Activated naive CD4-positive, alpha-beta T cell treated with anti-CD3 and anti-CD28 coated beads, Interleukin-2, amount 50 U/mL, for 16 hours (primary cell): ENCODE measurements around the gene CTSW.
A peak's percentile ranks its signal among the peaks of the same experiment; 100 is the strongest.

Experiments
- DNase-seq: peaks from one replicate; pipeline ENCODE4 v3.0.0-alpha.2; 2020

Gene CTSW

GRCh38 chr11:65856689-65857499 is 22.7 kb upstream of the CTSW start:
- peak; percentile 83 for DNase-seq

DNA sequence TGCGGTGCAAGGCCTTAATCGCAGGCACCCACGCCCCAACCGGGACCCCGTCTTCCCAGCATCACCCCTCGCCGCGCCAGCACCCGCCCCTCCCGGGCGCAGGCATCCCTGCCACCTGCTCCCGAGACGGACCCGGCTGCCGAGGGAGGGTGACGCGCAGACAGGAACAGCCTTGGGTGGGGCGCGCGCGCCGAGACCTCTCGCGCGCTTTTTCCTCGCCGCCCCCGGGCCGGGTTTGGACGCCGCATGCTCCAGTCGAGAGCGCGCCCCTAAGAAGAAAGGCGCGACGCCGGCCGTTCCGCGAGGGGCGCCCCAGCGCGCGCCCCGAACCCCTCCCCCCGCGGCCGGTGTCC is 22.2 kb upstream of the CTSW start:
- DNase-seq = peak; percentile 69

- peak; percentile 98 for DNase-seq
These were observed 21.6 kb upstream of the CTSW start, which contains the start of gene CFL1 for GRCh38 chr11:65857853-65858680. Gene CFL1, minus strand, starts transcription at chr11:65858180. Its CDS starts 81 bp downstream, at chr11:65858099.

DNA sequence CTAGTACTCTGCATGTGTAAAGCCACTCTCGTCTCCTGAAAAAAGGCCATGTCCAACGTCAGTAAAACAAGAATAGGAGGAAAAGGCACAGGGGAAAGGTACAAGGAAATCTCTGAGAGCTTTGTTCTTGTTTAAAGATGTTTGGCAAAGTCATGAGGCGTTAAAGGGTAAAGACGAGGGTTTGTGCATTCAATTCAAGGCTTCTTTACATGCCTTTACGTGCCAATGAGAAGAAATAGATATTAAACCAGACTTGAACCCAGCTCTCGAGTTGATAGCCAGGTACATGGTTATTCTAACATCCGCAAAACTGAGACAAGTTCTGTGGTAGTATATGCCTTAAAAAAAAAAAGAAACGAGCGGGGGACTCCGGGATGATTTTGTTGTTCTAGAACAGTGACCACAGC is 21.0 kb upstream of the CTSW start:
- DNase-seq = no peak

GRCh38 chr11:65859095-65859811 is 20.4 kb upstream of the CTSW start:
- peak; percentile 99 for DNase-seq

DNA sequence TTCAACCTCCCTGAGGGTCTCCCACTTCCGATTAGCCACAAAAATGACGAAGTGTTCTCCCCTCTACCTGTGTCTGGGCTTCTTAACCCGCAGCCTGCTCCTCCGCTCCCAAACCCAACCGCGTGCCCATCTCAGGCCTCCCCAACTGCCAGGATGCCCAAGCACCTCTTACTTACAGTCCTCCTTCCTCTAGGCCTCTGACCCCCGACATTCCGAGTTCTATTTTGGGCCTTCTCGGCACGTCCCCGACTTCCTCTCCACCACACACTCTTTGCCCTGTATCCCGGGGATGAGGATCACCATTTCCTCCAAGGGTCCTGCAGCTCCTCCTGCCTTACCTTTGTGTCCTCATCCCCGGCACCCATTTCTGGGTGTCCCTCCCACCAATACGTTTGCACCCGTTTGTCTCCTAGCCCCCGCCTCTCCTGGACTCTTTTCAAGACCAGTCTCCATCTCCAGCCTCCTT is 19.8 kb upstream of the CTSW start:
- no peak for DNase-seq

- peak; percentile 95 for DNase-seq
These were observed 19.1 kb upstream of the CTSW start, which contains the start of gene MUS81 for GRCh38 chr11:65860278-65861164. Gene MUS81, plus strand, starts transcription at chr11:65860433. Its CDS starts 321 bp downstream, at chr11:65860754.

DNA sequence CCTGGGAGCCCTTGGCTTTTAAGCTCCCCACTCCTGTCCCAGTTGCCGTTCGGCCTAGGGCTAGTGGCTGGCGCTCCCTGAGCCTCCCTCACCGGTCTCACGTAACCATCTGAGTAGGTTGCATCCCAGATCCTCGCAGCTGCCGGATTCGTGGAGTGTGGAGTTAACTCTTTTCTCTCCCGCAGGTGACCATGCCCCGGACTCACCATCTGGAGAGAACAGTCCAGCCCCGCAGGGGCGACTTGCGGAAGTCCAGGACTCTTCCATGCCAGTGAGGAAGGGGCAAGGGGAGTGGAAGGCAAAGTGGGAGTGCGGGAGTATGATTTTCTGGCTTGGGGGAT is 18.5 kb upstream of the CTSW start:
- DNase-seq = no peak

DNA sequence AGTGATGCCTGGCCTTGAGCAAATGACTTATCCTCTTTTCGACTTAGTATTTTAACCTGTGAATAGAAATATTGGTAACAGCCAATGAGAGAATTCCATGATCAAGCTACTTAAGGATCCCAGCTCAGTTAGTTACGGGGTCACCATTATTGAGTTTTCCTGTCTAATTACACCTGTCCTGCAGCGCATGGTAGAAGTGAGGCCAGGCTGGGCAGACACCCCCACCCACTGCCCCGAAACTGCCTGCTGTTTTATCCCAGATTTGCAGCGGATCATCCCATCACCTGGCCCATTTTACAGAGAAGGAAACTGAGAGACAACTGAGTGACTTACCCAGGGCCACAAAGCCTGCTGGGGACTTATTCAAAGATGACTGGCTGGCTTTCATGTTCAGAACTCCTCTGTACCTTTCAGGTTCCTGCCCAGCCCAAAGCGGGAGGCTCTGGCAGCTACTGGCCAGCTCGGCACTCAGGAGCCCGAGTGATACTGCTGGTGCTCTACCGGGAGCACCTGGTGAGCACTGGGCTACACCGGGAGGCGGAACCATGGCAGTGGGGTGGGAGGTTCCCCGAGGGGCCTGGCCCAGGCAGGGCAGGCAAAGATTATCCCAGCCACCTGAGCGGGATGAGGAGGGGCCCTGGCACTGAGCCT is 18.0 kb upstream of the CTSW start:
- DNase-seq = no peak

DNA sequence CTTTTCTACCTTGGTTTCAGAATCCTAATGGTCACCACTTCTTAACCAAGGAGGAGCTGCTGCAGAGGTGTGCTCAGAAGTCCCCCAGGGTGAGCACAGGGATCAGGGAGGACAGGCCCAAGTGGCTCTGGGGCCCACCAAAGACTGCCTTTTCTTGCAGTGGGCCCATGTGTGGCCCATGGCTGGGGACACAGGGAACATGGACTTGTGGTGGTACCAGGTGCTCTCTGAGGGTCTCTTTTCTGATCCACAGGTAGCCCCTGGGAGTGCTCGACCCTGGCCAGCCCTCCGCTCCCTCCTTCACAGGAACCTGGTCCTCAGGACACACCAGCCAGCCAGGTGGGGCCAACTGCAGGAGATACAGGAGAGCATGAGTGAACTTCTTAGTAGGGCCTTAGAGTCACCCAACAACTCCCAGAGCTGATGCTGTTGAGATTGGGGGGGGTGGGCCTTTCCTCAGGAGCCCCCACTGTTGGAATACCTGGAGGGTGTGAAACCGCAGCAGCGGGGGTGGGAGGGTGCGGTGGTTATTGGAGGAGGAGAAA is 17.4 kb upstream of the CTSW start:
- no peak for DNase-seq

DNA sequence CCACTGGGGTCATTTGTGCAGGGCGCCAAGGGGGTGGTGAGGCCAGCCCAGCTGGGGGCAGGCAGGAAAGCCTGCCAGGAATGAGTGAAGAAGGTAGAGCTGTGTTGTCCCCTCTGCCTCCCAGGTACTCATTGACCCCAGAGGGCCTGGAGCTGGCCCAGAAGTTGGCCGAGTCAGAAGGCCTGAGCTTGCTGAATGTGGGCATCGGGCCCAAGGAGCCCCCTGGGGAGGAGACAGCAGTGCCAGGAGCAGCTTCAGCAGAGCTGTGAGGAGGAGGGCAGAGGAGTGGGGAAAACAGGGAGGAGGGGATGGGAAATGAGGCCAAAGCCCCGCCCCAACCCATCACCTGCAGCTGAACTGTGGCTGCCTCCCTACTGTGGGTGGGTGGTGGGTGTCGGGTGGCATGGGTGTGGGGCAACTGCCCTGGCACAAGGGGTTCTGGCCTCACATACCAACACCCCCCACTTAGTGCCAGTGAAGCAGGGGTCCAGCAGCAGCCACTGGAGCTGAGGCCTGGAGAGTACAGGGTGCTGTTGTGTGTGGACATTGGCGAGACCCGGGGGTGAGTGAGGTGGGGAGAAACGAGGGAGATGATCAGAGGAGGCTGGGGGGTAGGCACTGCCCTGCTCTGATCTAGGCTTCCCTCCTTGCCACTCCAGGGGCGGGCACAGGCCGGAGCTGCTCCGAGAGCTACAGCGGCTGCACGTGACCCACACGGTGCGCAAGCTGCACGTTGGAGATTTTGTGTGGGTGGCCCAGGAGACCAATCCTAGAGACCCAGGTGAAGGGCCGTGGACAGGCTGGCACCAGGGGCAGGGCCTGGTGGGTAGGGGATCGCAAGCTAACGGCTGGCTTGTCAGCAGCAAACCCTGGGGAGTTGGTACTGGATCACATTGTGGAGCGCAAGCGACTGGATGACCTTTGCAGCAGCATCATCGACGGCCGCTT is 16.4 kb upstream of the CTSW start:
- DNase-seq = peak; percentile 7

- DNase-seq = peak; percentile 6
These were observed 15.5 kb upstream of the CTSW start for GRCh38 chr11:65863889-65864705.

DNA sequence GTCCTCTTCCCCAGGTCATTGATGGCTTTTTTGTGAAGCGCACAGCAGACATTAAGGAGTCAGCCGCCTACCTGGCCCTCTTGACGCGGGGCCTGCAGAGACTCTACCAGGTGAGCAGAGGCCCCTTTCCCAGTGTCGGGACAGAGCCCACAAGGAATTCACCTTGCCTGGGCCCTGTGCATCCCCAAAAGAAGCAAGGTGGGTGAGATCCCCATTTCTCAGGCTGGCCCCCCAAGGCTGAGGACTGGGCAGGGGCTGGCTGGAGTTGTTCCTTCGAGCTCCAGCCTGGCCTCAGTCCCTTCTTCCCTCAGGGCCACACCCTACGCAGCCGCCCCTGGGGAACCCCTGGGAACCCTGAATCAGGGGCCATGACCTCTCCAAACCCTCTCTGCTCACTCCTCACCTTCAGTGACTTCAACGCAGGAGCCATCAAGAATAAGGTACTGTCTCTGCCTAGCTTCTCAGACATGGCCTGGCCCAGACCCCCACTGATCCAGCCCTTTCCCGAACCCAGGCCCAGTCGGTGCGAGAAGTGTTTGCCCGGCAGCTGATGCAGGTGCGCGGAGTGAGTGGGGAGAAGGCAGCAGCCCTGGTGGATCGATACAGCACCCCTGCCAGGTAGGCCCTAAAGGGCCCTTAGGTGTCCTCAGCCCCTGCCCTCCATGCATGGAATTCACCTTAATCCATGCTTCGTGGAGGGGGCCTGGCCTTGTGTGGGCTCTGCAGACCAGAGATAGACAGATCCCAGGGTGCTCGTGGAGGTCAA is 14.7 kb upstream of the CTSW start:
- DNase-seq = peak; percentile 7

DNA sequence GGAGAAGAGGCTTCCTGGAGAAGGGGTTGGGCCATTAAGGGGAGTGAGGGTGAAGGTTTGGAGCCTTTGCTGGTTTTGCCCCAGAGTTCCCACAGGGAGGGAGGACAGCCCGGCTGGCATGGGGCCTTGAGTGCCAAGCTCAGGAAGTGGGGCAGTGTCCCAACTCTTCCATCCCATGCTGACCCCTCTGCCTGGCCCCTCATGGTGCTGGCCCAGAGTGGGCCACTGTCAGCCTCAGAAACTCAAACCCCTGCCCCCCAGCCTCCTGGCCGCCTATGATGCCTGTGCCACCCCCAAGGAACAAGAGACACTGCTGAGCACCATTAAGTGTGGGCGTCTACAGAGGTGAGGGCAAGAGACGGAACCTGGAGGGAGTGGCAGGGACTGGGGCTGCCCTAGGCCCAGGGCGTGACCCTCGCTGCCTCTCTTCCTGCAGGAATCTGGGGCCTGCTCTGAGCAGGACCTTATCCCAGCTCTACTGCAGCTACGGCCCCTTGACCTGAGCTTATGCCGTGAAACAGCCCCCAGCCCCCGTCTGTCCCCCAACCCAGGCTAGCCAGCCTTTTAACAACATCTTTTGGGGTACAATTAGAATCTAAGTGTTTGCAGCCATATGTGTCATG is 14.0 kb upstream of the CTSW start:
- no peak for DNase-seq

DNA sequence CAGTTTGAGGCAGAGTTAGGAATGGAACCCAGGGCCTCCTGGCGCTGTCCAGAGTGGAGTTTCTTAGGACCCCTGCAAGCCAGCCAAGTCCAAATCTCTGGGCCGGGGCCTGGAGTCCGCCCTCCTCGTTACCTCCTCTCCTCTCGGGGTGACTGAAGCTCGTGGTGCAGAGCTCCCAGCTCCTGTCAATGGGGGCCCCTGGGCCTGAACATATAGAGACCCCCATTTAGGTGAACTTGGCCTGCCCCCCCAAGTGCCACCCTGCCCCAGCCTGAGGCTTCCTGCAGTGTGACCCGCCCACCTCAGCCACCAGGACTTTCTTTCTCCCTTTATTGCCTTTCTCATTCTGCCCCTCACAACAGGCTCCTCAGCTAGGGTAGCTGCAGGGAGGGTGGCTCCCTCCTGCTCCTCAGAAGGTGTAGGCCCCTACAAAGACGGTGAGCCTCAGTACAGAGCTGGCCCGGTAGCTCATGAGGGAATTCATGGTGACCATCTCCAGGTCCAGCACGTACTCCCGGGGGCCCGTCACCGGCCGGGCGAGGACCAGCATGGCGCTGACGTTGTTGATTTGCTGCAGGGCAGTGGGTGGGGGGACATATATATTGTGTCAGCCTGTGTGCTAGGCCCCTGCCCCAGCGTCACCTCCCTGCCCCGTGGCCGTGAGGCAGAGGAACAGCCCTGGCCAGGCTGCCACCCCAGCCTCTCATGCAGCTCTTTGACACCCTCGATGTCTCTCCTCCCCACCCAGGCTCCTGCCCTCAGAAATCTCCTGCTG is 12.9 kb upstream of the CTSW start:
- no peak for DNase-seq

- DNase-seq = peak; percentile 37
These were observed 12.2 kb upstream of the CTSW start for GRCh38 chr11:65867284-65868071.
